ENCODE results near the gene LDLRAD3. TPM values are rescaled to one million over a fixed set of nuclear protein-coding genes. Genes with fewer than 3 reads are reported as not detected.

Gene LDLRAD3
- total RNA-seq, 1 donor from 2014 or later = 14.9 TPM

- H3K4me1 ChIP-seq (ENCODE audit: insufficient read depth, low read length) = no peaks in the 10 kb centered on the region
- H3K4me2 ChIP-seq (ENCODE audit: low read length) = no peak overlapping the region
- H3K36me3 Mint-ChIP-seq (ENCODE audit: low read depth, unreplicated experiment) = peaks cover 9% of the 10 kb centered on the region
- DNase-seq (ENCODE audit: low read depth) (no peak), FAIRE-seq (no peak)
- no peaks in the 10 kb centered on the region for H3K27me3 ChIP-seq (ENCODE audit: insufficient read depth, low read length)
- peaks cover 12% of the 10 kb centered on the region for H4K20me1 ChIP-seq (ENCODE audit: insufficient read depth, low read length)
- H3K9ac ChIP-seq (ENCODE audit: low read length) = no peak overlapping the region
- no peaks in the 10 kb centered on the region for H3K36me3 ChIP-seq (ENCODE audit: insufficient read depth, low read length)
- H3K4me3 Mint-ChIP-seq (ENCODE audit: unreplicated experiment) = no peak overlapping the region
- H3K9me3 ChIP-seq (ENCODE audit: insufficient read depth, low read depth, low read length) = no peaks in the 10 kb centered on the region
- H3K27me3 Mint-ChIP-seq (ENCODE audit: low read depth, unreplicated experiment) = no peaks in the 10 kb centered on the region
- no peak overlapping the region for H2AFZ ChIP-seq (ENCODE audit: low read depth, low read length)
- no peak overlapping the region for H3K4me3 ChIP-seq (ENCODE audit: insufficient read depth, low read depth, low read length)
- H3K4me1 Mint-ChIP-seq (ENCODE audit: low read depth, unreplicated experiment) = peaks cover 2% of the 10 kb centered on the region
- no peak overlapping the region for H3K27ac ChIP-seq (ENCODE audit: low read depth, low read length)
- H3K27ac Mint-ChIP-seq (ENCODE audit: unreplicated experiment) = no peak overlapping the region
- TF ChIP-seq EZH2 (IDR thresholded peaks at IDR 0.05; ENCODE audit: insufficient read depth, low read length) = no peak
- TF ChIP-seq, protein P1, sequence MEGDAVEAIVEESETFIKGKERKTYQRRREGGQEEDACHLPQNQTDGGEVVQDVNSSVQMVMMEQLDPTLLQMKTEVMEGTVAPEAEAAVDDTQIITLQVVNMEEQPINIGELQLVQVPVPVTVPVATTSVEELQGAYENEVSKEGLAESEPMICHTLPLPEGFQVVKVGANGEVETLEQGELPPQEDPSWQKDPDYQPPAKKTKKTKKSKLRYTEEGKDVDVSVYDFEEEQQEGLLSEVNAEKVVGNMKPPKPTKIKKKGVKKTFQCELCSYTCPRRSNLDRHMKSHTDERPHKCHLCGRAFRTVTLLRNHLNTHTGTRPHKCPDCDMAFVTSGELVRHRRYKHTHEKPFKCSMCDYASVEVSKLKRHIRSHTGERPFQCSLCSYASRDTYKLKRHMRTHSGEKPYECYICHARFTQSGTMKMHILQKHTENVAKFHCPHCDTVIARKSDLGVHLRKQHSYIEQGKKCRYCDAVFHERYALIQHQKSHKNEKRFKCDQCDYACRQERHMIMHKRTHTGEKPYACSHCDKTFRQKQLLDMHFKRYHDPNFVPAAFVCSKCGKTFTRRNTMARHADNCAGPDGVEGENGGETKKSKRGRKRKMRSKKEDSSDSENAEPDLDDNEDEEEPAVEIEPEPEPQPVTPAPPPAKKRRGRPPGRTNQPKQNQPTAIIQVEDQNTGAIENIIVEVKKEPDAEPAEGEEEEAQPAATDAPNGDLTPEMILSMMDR (IDR thresholded peaks at IDR 0.05; ENCODE audit: insufficient read depth, low read depth, low read length) = no peak
- H3K9me3 Mint-ChIP-seq (ENCODE audit: unreplicated experiment) = peaks cover 1% of the 10 kb centered on the region
- no peaks in the 10 kb centered on the region for H3K79me2 ChIP-seq (ENCODE audit: insufficient read depth, low read length)
Measured at GRCh38 chr11:36057379-36058042, 113.6 kb downstream of the LDLRAD3 start.

DNA sequence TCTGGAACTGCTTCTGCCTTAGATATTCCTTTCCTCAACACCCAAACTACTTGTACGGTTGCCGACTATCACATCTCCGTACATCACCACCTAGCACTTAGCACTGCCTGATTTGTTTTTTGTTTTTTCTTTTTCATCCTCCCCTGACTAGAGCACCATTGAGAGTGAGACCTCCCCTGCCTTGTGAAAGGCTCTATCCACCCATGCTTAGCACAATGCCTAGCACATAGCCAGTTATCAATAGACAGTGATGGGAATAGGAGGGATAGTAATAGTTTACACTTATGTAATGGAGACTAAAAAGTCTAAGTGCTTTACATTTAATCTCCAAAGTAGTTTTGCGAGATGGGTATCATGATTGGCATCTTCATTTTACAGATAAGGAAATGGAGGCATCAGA, 115.8 kb downstream of the LDLRAD3 start:
- no peaks in the 10 kb centered on the region for H3K27me3 Mint-ChIP-seq (ENCODE audit: low read depth, unreplicated experiment)
- Histone ChIP-seq H3K4me2 (ENCODE audit: low read length) (no peak overlapping the region), H3K27ac (ENCODE audit: low read depth, low read length) (no peak overlapping the region), H3K4me3 (ENCODE audit: insufficient read depth, low read depth, low read length) (no peak overlapping the region), H3K4me1 (ENCODE audit: insufficient read depth, low read length) (no peaks in the 10 kb centered on the region), H2AFZ (ENCODE audit: low read depth, low read length) (no peak overlapping the region), H3K79me2 (ENCODE audit: insufficient read depth, low read length) (no peaks in the 10 kb centered on the region), H3K9me3 (ENCODE audit: insufficient read depth, low read depth, low read length) (no peaks in the 10 kb centered on the region), H3K9ac (ENCODE audit: low read length) (no peak overlapping the region), H3K36me3 (ENCODE audit: insufficient read depth, low read length) (no peaks in the 10 kb centered on the region), H3K27me3 (ENCODE audit: insufficient read depth, low read length) (no peaks in the 10 kb centered on the region), H4K20me1 (ENCODE audit: insufficient read depth, low read length) (peaks cover 6% of the 10 kb centered on the region)
- no peak overlapping the region for H3K27ac Mint-ChIP-seq (ENCODE audit: unreplicated experiment)
- H3K4me1 Mint-ChIP-seq (ENCODE audit: low read depth, unreplicated experiment) = peaks cover under 1% of the 10 kb centered on the region
- DNase-seq (ENCODE audit: low read depth) = no peak
- H3K4me3 Mint-ChIP-seq (ENCODE audit: unreplicated experiment) = no peak overlapping the region
- no peak for TF ChIP-seq EZH2 (IDR thresholded peaks at IDR 0.05; ENCODE audit: insufficient read depth, low read length)
- TF ChIP-seq, protein P1 (IDR thresholded peaks at IDR 0.05; ENCODE audit: insufficient read depth, low read depth, low read length) = no peak
- H3K9me3 Mint-ChIP-seq (ENCODE audit: unreplicated experiment) = peaks cover 1% of the 10 kb centered on the region
- FAIRE-seq = no peak
- peaks cover 9% of the 10 kb centered on the region for H3K36me3 Mint-ChIP-seq (ENCODE audit: low read depth, unreplicated experiment)

GRCh38 chr11:36060926-36061325, 117.1 kb downstream of the LDLRAD3 start:
- no peak overlapping the region for H3K4me3 Mint-ChIP-seq (ENCODE audit: unreplicated experiment)
- no peaks in the 10 kb centered on the region for H3K79me2 ChIP-seq (ENCODE audit: insufficient read depth, low read length)

More at GRCh38 chr11:36060926-36061325, 117.1 kb downstream of the LDLRAD3 start:
- H3K4me2 ChIP-seq (ENCODE audit: low read length) = no peak overlapping the region
- no peak overlapping the region for H2AFZ ChIP-seq (ENCODE audit: low read depth, low read length)
- peaks cover 10% of the 10 kb centered on the region for H3K36me3 Mint-ChIP-seq (ENCODE audit: low read depth, unreplicated experiment)
- H4K20me1 ChIP-seq (ENCODE audit: insufficient read depth, low read length) = peaks cover 4% of the 10 kb centered on the region
- H3K4me1 Mint-ChIP-seq (ENCODE audit: low read depth, unreplicated experiment) = peaks cover 12% of the 10 kb centered on the region
- H3K9me3 ChIP-seq (ENCODE audit: insufficient read depth, low read depth, low read length) = no peaks in the 10 kb centered on the region
- DNase-seq (ENCODE audit: low read depth) (no peak), FAIRE-seq (no peak)
- no peak overlapping the region for H3K27ac Mint-ChIP-seq (ENCODE audit: unreplicated experiment)
- no peaks in the 10 kb centered on the region for H3K4me1 ChIP-seq (ENCODE audit: insufficient read depth, low read length)
- no peak overlapping the region for H3K27ac ChIP-seq (ENCODE audit: low read depth, low read length)
- no peaks in the 10 kb centered on the region for H3K27me3 Mint-ChIP-seq (ENCODE audit: low read depth, unreplicated experiment)
- no peaks in the 10 kb centered on the region for H3K36me3 ChIP-seq (ENCODE audit: insufficient read depth, low read length)
- no peak overlapping the region for H3K9ac ChIP-seq (ENCODE audit: low read length)
- TF ChIP-seq, protein P1 (IDR thresholded peaks at IDR 0.05; ENCODE audit: insufficient read depth, low read depth, low read length) = no peak
- H3K4me3 ChIP-seq (ENCODE audit: insufficient read depth, low read depth, low read length) = no peak overlapping the region
- H3K27me3 ChIP-seq (ENCODE audit: insufficient read depth, low read length) = no peaks in the 10 kb centered on the region
- H3K9me3 Mint-ChIP-seq (ENCODE audit: unreplicated experiment) = peaks cover 1% of the 10 kb centered on the region
